A549 (cell line): ENCODE results near the gene BTBD2. TPM values are rescaled to one million over a fixed set of nuclear protein-coding genes. Genes with fewer than 3 reads are reported as not detected.

ENCODE experiments used
- ATAC-seq, 2 experiments: fragments of 200-7000 bp in 1 of 2; fragments of >200 bp in 1 of 2; cut with Nextera tagmentation in 1 of 2; cut with Tn5 transposase in 1 of 2; 3 replicates each; pipeline versions ENCODE4 v1.8.0 to v1.9.1; 2018 to 2020; ENCODE audit warnings: mild to moderate bottlenecking in 1 of 2, moderate library complexity in 1 of 2
- CTCF ChIA-PET: fragments of 300-600 bp; sonication (Branson Sonifier 250); formaldehyde crosslinking; extraction: SDS; loops from one replicate; lab custom pipeline; 2021; ENCODE audit warnings: antibody characterized with exemption, inconsistent platforms; lab: Yijun Ruan, JAX
- POLR2A ChIA-PET: fragments of 350-600 bp; formaldehyde crosslinking; extraction: SDS; loops from one replicate; lab custom pipeline; 2021; ENCODE audit warnings: antibody characterized with exemption, inconsistent platforms; lab: Yijun Ruan, JAX
- DNase-seq, 2 experiments: peaks; one replicate each; pipeline versions ENCODE4 v3.0.0 to v3.0.0-alpha.2; 2011 to 2016; ENCODE audit warnings: low read depth in 1 of 2, low spot score in 1 of 2
- FAIRE-seq: peaks from 2 replicates; lab custom pipeline; 2011; peaks lifted over from hg19 to GRCh38; lab: Jason Lieb, UNC
- H3K27ac ChIP-seq, 2 experiments: fragments of >200 bp; sonication (Bioruptor Twin); formaldehyde crosslinking; 3 replicates each; pipeline ENCODE4 v1.5.1; 2016 to 2017
- H3K4me1 ChIP-seq: fragments of >200 bp; sonication (Bioruptor Twin); formaldehyde crosslinking; 3 replicates; pipeline ENCODE4 v1.6.1; 2016
- H3K4me2 ChIP-seq: fragments of >200 bp; sonication (Bioruptor Twin); formaldehyde crosslinking; 3 replicates; pipeline ENCODE4 v1.6.1; 2016
- H3K4me3 ChIP-seq: fragments of >200 bp; sonication (Bioruptor Twin); formaldehyde crosslinking; 3 replicates; pipeline ENCODE4 v1.5.1; 2016
- H3K9me3 ChIP-seq: fragments of >200 bp; sonication (Bioruptor Twin); formaldehyde crosslinking; 3 replicates; pipeline ENCODE4 v1.6.1; 2016
- CTCF ChIP-seq: fragments of >200 bp; sonication (Bioruptor Twin); formaldehyde crosslinking; IDR thresholded peaks from 3 replicates; pipeline ENCODE4 v1.5.1; 2016
- FOSL2 ChIP-seq, 2 experiments: fragments of 450-650 bp in 1 of 2; fragments of >200 bp in 1 of 2; sonication (Bioruptor Twin) in 1 of 2; formaldehyde crosslinking; IDR thresholded peaks; 2 replicates each; pipeline versions ENCODE4 v1.5.0 to v1.6.1; 2016 to 2020; ENCODE audit warnings: mild to moderate bottlenecking in 1 of 2, moderate library complexity in 1 of 2
- GATA3 ChIP-seq: IDR thresholded peaks from 2 replicates; pipeline ENCODE4 v1.6.1; 2012; ENCODE audit warnings: borderline replicate concordance
- HEYL ChIP-seq: fragments of 250-450 bp; sonication (Bioruptor Pico); IDR thresholded peaks from 2 replicates; pipeline ENCODE4 v1.8.0; 2021; ENCODE audit warnings: mild to moderate bottlenecking, moderate library complexity
- HOXA7 ChIP-seq: fragments of 250-450 bp; sonication (Bioruptor Pico); IDR thresholded peaks from 2 replicates; pipeline ENCODE4 v1.5.0; 2020; ENCODE audit warnings: mild to moderate bottlenecking, moderate library complexity
- HOXB13 ChIP-seq: fragments of 250-450 bp; sonication (Bioruptor Pico); IDR thresholded peaks from 2 replicates; pipeline ENCODE4 v1.5.0; 2020; ENCODE audit warnings: low read depth, mild to moderate bottlenecking, moderate library complexity
- HOXB5 ChIP-seq: fragments of 250-450 bp; sonication (Bioruptor Pico); IDR thresholded peaks from 2 replicates; pipeline ENCODE4 v1.5.0; 2020; ENCODE audit warnings: mild to moderate bottlenecking, moderate library complexity
- JUN ChIP-seq, 2 experiments: fragments of >200 bp; sonication (Bioruptor Twin); formaldehyde crosslinking; IDR thresholded peaks; 2 replicates in 1 of 2; 3 replicates in 1 of 2; pipeline ENCODE4 v1.6.1; 2016 to 2017
- JUNB ChIP-seq: fragments of >200 bp; sonication (Bioruptor Twin); formaldehyde crosslinking; IDR thresholded peaks from 2 replicates; pipeline ENCODE4 v1.6.1; 2016
- KDM1A ChIP-seq: fragments of 200-600 bp; sonication (generic); IDR thresholded peaks from 2 replicates; pipeline ENCODE4 v1.6.1; 2016; ENCODE audit warnings: low read depth, mild to moderate bottlenecking
- MAX ChIP-seq: IDR thresholded peaks from 2 replicates; pipeline ENCODE4 v1.6.1; 2012
- USF2 ChIP-seq: fragments of 450-650 bp; IDR thresholded peaks from 2 replicates; pipeline ENCODE4 v1.6.1; 2014; ENCODE audit warnings: antibody characterized with exemption
- WGBS: methylation state at CpG from one replicate; pipeline ENCODE4 v1.1.6; 2017; ENCODE audit errors: missing lambda C conversion rate; 5-methylcytosine and 5-hydroxymethylcytosine counted together
- polyA plus RNA-seq, 4 experiments: library from polyadenylated mRNA; depleted of rRNA in 3 of 4; stranded (reverse); fragments of >200 nt; fragmentation: RNase III in 1 of 4; extraction: RNeasy Plus Mini Kit Qiagen cat#74134 plus additional on column Dnase treatment in 1 of 4; gene quantifications; 2 replicates in 3 of 4; 3 replicates in 1 of 4; pipeline ENCODE4 v1.2.3, GENCODE V29; 2011 to 2017

Gene BTBD2
- polyA plus RNA-seq, 2 of the 4 experiments (the other 2 are of a cell fraction), result 16.3 to 29.6 TPM

- Histone ChIP-seq H3K9me3 (no peaks in the 10 kb centered on the region), H3K4me3 (peak overlapping the region; percentile 99; the same call in 2 of the 3 replicates), H3K27ac (peak overlapping the region; percentile 95 to 100), H3K4me1 (peaks cover 78% of the 10 kb centered on the region), H3K4me2 (peak overlapping the region; percentile 85)
- POLR2A ChIA-PET, result no interaction called here
- TF ChIP-seq FOSL2 (IDR thresholded peaks at IDR 0.05) (peak; percentile 62), FOSL2 (CRISPR knock-in tag; IDR thresholded peaks at IDR 0.05) (peak; percentile 76), KDM1A (no peak), MAX (0 out of 2 replicates have a peak, but pooled peaks have one; percentile 48), JUN (IDR thresholded peaks at IDR 0.05) (peak in 1 of 2 experiments; percentile 55; a peak in 1 of 5 replicates), JUNB (peak; percentile 59), GATA3 (peak; percentile 39; the same call in 1 of the 2 replicates), HOXA7 (CRISPR knock-in tag) (no peak), HEYL (CRISPR knock-in tag) (no peak)
- FAIRE-seq (no peak), DNase-seq (peak; percentile 53 to 75), ATAC-seq (0 out of 6 replicates have a peak, but pooled peaks of 1 of the 2 experiments have one; percentile 1)
- CTCF ChIA-PET, result interaction anchor here (1.1 to 3.9 kb wide), 6 partner anchors 8 to 28 kb away, joined by 3 to 19 read pairs (median 4); no protein-coding TSS in a partner anchor
- 29% methylated on average over 13 of the region's 22 CpGs for WGBS
These were observed 32.1 kb upstream of the BTBD2 start for GRCh38 chr19:2047449-2048103.

- Histone ChIP-seq H3K4me1 (peaks cover 79% of the 10 kb centered on the region), H3K4me2 (peak overlapping the region; percentile 85), H3K9me3 (no peaks in the 10 kb centered on the region), H3K27ac (peak overlapping the region; percentile 95 to 100), H3K4me3 (0 out of 3 replicates have a peak overlapping the region, but pooled peaks have one; percentile 5)
- TF ChIP-seq CTCF (0 out of 3 replicates have a peak, but pooled peaks have one; percentile 8), USF2 (no peak)
- DNase-seq, result no peak
- WGBS, result 58% methylated on average over 2 of the region's 6 CpGs
- ChIA-PET POLR2A (no interaction called here), CTCF (interaction anchor here (1.1 to 3.9 kb wide), 4 partner anchors 9 to 27 kb away, joined by 3 to 19 read pairs (median 5); no protein-coding TSS in a partner anchor)
- FAIRE-seq, result no peak
- ATAC-seq, result no peak
These were observed 31.5 kb upstream of the BTBD2 start for GRCh38 chr19:2047076-2047448.

GRCh38 chr19:2046046-2046907 lies 30.8 kb upstream of the BTBD2 start:
- ChIA-PET CTCF (interaction anchor here (1.1 to 3.9 kb wide), 4 partner anchors 10 to 27 kb away, joined by 3 to 19 read pairs (median 5); no protein-coding TSS in a partner anchor), POLR2A (no interaction called here)
- Histone ChIP-seq H3K27ac (peak overlapping the region; percentile 95 to 100), H3K4me1 (peaks cover 78% of the 10 kb centered on the region), H3K9me3 (no peaks in the 10 kb centered on the region), H3K4me3 (no peak overlapping the region), H3K4me2 (peak overlapping the region; percentile 85)
- DNase-seq (no peak), FAIRE-seq (no peak), ATAC-seq (no peak)
- 94% methylated on average over 35 of the region's 50 CpGs for WGBS
- TF ChIP-seq MAX, result no peak

- FAIRE-seq, result no peak
- ATAC-seq, result no peak
- no peak for TF ChIP-seq HOXB5 (CRISPR knock-in tag)
- TF ChIP-seq HOXB13, result no peak
- TF ChIP-seq, all 56 proteins: peak for 0
- ChIA-PET POLR2A (no interaction called here), CTCF (interaction anchor here (3.9 kb wide), 1 partner anchor 26 kb away, joined by 19 read pairs; no protein-coding TSS in a partner anchor)
- Histone ChIP-seq H3K4me3 (no peak overlapping the region), H3K4me1 (peaks cover 85% of the 10 kb centered on the region), H3K27ac (peak overlapping the region in 1 of 2 experiments; percentile 100; a peak in 3 of 6 replicates), H3K9me3 (no peaks in the 10 kb centered on the region), H3K4me2 (peak overlapping the region; percentile 85; the same call in 1 of the 3 replicates)
- 49% methylated on average over 3 of the region's 14 CpGs for WGBS
- DNase-seq, result no peak
These were observed 30.1 kb upstream of the BTBD2 start for GRCh38 chr19:2045501-2046045.
